Pancreas (tissue), 10 donors: ENCODE measurements around the gene EXOSC7. TPM values are rescaled to one million over a fixed set of nuclear protein-coding genes. Genes with fewer than 3 reads are reported as not detected.

Experiments used
- ATAC-seq, 4 donors: fragments of 200-7000 bp; cut with Tn5 transposase; one replicate each; pipeline versions ENCODE4 v1.8.0 to v1.9.1; 2020; ENCODE audit warnings: mild to moderate bottlenecking in 4 of 4, moderate library complexity in 4 of 4
- DNase-seq, 6 donors: peaks; one replicate each; pipeline ENCODE4 v3.0.0-alpha.2; 2020
- FAIRE-seq: peaks from 2 replicates; lab custom pipeline; 2012; peaks lifted over from hg19 to GRCh38; lab: Jason Lieb, UNC
- H3K27ac ChIP-seq, 4 donors: fragments of 200-600 bp; sonication (generic); 1 replicate in 3 of 4; 2 replicates in 1 of 4; pipeline versions ENCODE4 v1.5.0 to v1.8.0; 2020
- H3K27me3 ChIP-seq, 4 donors: fragments of 200-600 bp; one replicate each; pipeline ENCODE4 v1.8.0; 2021
- H3K36me3 ChIP-seq, 3 donors: fragments of 200-600 bp; sonication (generic) in 1 of 3; one replicate each; pipeline versions ENCODE4 v1.5.0 to v1.8.0; 2020 to 2021
- H3K4me1 ChIP-seq, 3 donors: fragments of 200-600 bp; one replicate each; pipeline ENCODE4 v1.8.0; 2021
- H3K4me3 ChIP-seq, 4 donors: fragments of 200-600 bp; sonication (generic) in 2 of 4; one replicate each; pipeline versions ENCODE4 v1.5.0 to v1.8.0; 2020 to 2021
- H3K9me3 ChIP-seq, 4 donors: fragments of 200-600 bp; one replicate each; pipeline ENCODE4 v1.8.0; 2021
- WGBS, 2 donors: extraction: QIAGEN DNeasy Blood & Tissue Kit; methylation state at CpG; one replicate each; pipeline ENCODE4 v1.1.7; 2013; 5-methylcytosine and 5-hydroxymethylcytosine counted together
- intact Hi-C, 3 donors: fragments of 100-400 bp; cut with DNase I; formaldehyde crosslinking; loops; one replicate each; pipeline versions ENCODE4 v1.11.1 to v1.14.2; 2022
- polyA plus RNA-seq, 2 donors: library from polyadenylated mRNA; stranded (reverse); fragments of 200-250 nt; gene quantifications; one replicate each; pipeline ENCODE4 v1.2.3, GENCODE V29; 2013
- total RNA-seq, 6 donors: library from RNA; stranded (reverse); fragmentation: NEBNext Ultra II Directional in 4 of 6; extraction: Animal tissue kit (Norgen Biotek cat#: 25700) in 4 of 6; gene quantifications; one replicate each; pipeline versions ENCODE4 v1.2.1 to v1.2.4, GENCODE V29; 2021 to 2023
- TF ChIP-seq, protein P1 (sequence below), 4 donors: fragments of 200-600 bp; sonication (generic) in 3 of 4; IDR thresholded peaks; one replicate each; pipeline versions ENCODE4 v1.5.0 to v1.8.0; 2021; ENCODE audit warnings: antibody characterized with exemption in 4 of 4
- donor health status: healthy with polysubstance abuse.
- donor health status: DM: no; HTN: no; CAD: no; lungs with moderate emphysema.
- donor health status: DM: no; HTN: no; CAD: no.
- donor health status: control.
- donor health status: control.
- donor health status: Bipolar disorder and iron deficiency.
- donor health status: DM: yes; HTN: yes; CAD: no.
- donor health status: DM: no; HTN: no; CAD: no.
- donor health status: DM: no; HTN: no; CAD: no.
- donor health status: DM: yes; HTN: yes; CAD: no.

EXOSC7 gene
- total and polyA plus RNA-seq, 8 donors = 9.2 to 21.8 (median 13.5) TPM

DNA sequence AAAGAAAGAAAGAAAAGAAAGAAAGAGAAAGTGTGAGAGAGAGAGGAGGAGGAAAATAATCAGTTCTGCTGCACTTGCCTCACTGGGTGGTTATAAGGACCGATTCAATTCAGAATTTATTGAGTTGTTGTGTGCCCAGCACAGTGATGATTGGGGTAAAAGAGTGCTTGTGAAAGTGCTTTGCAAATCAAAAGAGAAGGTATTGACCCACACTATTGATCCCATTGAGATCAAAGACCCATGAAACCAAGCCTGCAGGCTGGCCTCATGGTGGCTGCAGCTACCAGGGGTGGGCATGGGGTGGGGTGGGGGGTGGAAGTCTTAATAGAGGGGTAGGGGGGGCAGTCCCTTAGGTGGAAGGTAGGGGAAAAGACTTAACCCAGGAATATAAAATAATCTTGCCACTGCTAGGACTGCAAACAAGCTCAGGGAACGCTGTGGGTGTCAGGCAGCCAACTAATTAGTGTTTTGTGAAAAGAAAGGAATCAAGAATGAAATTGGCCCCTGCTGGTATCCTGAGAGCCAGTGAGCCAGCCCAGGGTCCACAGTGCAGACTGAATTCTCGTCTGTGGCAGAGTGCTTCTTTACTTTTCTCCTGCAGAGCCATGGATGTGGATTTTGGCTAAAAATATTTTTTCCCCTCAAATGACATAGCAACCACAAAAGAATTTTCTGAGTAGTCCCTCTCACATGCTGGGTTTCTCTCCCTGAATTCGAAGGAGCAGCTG is 84.3 kb downstream of the EXOSC7 start:
- H3K27ac ChIP-seq = no peak overlapping the region
- H3K9me3 ChIP-seq = no peaks in the 10 kb centered on the region
- no peak overlapping the region for H3K4me3 ChIP-seq
- H3K4me1 ChIP-seq = no peaks in the 10 kb centered on the region
- H3K36me3 ChIP-seq = no peaks in the 10 kb centered on the region
- H3K27me3 ChIP-seq = no peaks in the 10 kb centered on the region
- no peak for FAIRE-seq
- DNase-seq = no peak
- TF ChIP-seq, protein P1, sequence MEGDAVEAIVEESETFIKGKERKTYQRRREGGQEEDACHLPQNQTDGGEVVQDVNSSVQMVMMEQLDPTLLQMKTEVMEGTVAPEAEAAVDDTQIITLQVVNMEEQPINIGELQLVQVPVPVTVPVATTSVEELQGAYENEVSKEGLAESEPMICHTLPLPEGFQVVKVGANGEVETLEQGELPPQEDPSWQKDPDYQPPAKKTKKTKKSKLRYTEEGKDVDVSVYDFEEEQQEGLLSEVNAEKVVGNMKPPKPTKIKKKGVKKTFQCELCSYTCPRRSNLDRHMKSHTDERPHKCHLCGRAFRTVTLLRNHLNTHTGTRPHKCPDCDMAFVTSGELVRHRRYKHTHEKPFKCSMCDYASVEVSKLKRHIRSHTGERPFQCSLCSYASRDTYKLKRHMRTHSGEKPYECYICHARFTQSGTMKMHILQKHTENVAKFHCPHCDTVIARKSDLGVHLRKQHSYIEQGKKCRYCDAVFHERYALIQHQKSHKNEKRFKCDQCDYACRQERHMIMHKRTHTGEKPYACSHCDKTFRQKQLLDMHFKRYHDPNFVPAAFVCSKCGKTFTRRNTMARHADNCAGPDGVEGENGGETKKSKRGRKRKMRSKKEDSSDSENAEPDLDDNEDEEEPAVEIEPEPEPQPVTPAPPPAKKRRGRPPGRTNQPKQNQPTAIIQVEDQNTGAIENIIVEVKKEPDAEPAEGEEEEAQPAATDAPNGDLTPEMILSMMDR (IDR thresholded peaks at IDR 0.05) = no peak
- 52 to 53% methylated on average over 4 of the region's 4 CpGs for WGBS, 2 donors
- intact Hi-C loops = no loop called here
- ATAC-seq = no peak

Other genes with a start within 250 kb of the EXOSC7 start
- gene ZNF501, start 246.6 kb upstream of the EXOSC7 start, total RNA-seq = 1 to 10 TPM; 1.3 to 4.0 (median 2.4) TPM
- gene ZNF501, start 246.6 kb upstream of the EXOSC7 start, polyA plus RNA-seq = 1 to 10 TPM in 1 of 2 donors, under 1 TPM in 1; 0.84 to 1.9 TPM
- gene KIAA1143, start 214.6 kb upstream of the EXOSC7 start, total RNA-seq = 10 to 100 TPM in 5 of 6 donors, 1 to 10 TPM in 1; 9.9 to 19.3 (median 11.9) TPM
- gene KIAA1143, start 214.6 kb upstream of the EXOSC7 start, polyA plus RNA-seq = 1 to 10 TPM; 4.3 to 6.8 TPM
- under 1 TPM; 0.09 to 0.62 (median 0.35) TPM for gene KIF15, start 214.4 kb upstream of the EXOSC7 start, total RNA-seq
- gene KIF15, start 214.4 kb upstream of the EXOSC7 start, polyA plus RNA-seq = under 1 TPM; 0.16 to 0.19 TPM
- gene TMEM42, start 114.3 kb upstream of the EXOSC7 start, total RNA-seq = 10 to 100 TPM in 1 of 6 donors, 1 to 10 TPM in 5; 4.3 to 11.2 (median 6.2) TPM
- 10 to 100 TPM; 15.7 to 20.0 TPM for gene TMEM42, start 114.3 kb upstream of the EXOSC7 start, polyA plus RNA-seq
- not detected for gene TGM4, start 101.6 kb upstream of the EXOSC7 start, total RNA-seq
- gene TGM4, start 101.6 kb upstream of the EXOSC7 start, polyA plus RNA-seq = not detected
- gene ZDHHC3, start 70 bp upstream of the EXOSC7 start, total RNA-seq = 10 to 100 TPM; 16.1 to 28.3 (median 20.8) TPM
- 10 to 100 TPM; 11.4 to 15.9 TPM for gene ZDHHC3, start 70 bp upstream of the EXOSC7 start, polyA plus RNA-seq
- gene CLEC3B, start 50.1 kb downstream of the EXOSC7 start, total RNA-seq = 10 to 100 TPM in 1 of 6 donors, 1 to 10 TPM in 5; 1.3 to 10.6 (median 5.5) TPM
- 10 to 100 TPM; 12.8 to 31.9 TPM for gene CLEC3B, start 50.1 kb downstream of the EXOSC7 start, polyA plus RNA-seq
- 10 to 100 TPM in 3 of 6 donors, 1 to 10 TPM in 3; 7.9 to 22.2 (median 10.3) TPM for gene CDCP1, start 170.1 kb downstream of the EXOSC7 start, total RNA-seq
- gene CDCP1, start 170.1 kb downstream of the EXOSC7 start, polyA plus RNA-seq = 1 to 10 TPM; 3.4 to 4.1 TPM